ENCODE results near the gene KPNA6.
"Not testable (repeated sequence)": the region's sequence is repeated elsewhere in the genome, so short reads cannot be mapped to it uniquely, and the experiment has no call there.

KPNA6 gene

DNA sequence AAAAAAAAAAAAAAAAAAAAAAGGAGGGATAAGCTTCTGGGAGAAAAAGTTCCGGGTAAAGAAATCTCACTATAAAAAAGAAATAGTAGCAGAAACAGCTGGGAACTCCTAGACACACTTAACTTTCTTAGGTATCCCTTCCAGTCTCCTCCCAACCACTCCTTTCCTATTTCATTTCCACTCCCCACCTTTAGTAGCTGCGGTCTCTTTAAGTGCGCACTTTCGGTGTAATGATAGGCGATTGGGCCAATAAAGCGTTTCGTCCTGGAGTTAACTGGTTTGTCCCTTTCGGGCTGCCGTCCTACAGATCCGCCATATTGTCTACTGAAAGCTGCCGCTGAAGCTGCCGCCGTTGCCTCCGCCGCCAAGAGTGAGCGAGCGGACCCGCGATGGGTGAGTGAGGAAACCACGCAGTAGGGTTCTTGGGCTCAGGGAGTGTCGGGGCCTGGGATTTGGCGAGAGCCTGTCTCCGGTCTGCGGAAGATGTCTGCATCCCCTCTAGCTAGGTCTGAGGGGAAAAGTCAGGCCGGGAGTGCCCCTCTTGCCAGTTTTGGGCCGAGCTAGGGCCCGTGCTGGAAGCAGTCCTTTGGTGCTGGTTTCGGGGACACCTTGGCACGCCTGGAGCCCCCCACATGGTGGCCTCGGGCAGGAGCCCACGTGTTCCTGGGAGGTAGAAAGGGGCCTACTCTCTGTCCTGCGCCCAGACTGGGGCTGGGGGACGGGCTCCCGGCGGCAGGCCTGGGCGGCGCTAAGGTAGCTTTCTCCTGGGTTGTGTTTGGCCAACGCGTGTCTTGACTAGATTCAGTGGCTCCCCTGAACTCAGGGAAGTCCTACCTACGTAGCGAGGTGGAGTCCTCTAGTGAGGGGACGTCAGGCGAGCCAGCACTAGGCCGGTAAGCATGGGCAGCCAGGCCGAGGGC, at the start of gene KPNA6:
KPNA6 (plus strand) TSS at position 315 of the 920 bp plus-strand sequence; CDS start at position 390, 75 bp downstream.
- no peaks in the 10 kb centered on the region for H3K36me3 ChIP-seq (ENCODE audit: insufficient read depth, low read length)

DNA sequence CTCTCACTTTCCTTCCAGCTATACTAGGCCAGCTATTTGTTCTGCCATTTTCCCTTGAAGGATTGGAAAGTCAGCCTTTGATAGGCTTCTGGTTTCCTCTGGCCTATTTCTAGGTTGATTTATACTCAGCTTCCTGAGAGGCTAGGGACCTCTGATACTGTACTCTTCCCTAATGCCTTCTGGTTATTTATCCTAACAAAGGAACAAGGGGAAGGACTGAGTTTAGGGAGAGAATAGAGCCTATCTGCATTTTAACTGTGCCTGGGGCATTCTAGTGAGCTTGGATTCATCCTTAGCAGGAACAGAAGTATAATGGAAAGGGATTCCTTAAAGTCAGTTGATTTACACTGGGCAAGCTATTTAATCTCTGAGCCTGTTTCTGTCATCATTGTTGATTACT, 46.9 kb upstream of the KPNA6 start:
- H3K9ac ChIP-seq (ENCODE audit: insufficient read length) = no peak overlapping the region
- H3K36me3 ChIP-seq (ENCODE audit: insufficient read depth, low read length) = peaks cover 60% of the 10 kb centered on the region
- no peak overlapping the region for H3K4me3 ChIP-seq
- no peak for DNase-seq (ENCODE audit: low read depth, low spot score)
- no peaks in the 10 kb centered on the region for H3K9me3 ChIP-seq (ENCODE audit: low read depth, low read length)
- H3K27ac ChIP-seq = peak overlapping the region; percentile 83
- TF ChIP-seq POLR2AphosphoS5 (IDR thresholded peaks at IDR 0.05; ENCODE audit: borderline replicate concordance, low read depth, low read length) (no peak), EZH2 (IDR thresholded peaks at IDR 0.05) (no peak), FOXP2 (optimal IDR thresholded peaks at IDR 0.05; ENCODE audit: control extremely low read depth, extremely low read length, insufficient read depth) (no peak)

More for the DNA sequence above, at the start of gene KPNA6:
- peak; percentile 87 for TF ChIP-seq POLR2AphosphoS5 (IDR thresholded peaks at IDR 0.05; ENCODE audit: borderline replicate concordance, low read depth, low read length)
- no peak for TF ChIP-seq FOXP2 (optimal IDR thresholded peaks at IDR 0.05; ENCODE audit: control extremely low read depth, extremely low read length, insufficient read depth)
- TF ChIP-seq EZH2 (IDR thresholded peaks at IDR 0.05) = no peak
- DNase-seq (ENCODE audit: low read depth, low spot score) = peak; percentile 92
- peak within 1 kb of the TSS; percentile 66 for H3K27ac ChIP-seq
- H3K4me3 ChIP-seq = peak within 1 kb of the TSS; percentile 88
- no peaks in the 10 kb centered on the region for H3K9me3 ChIP-seq (ENCODE audit: low read depth, low read length)
- H3K9ac ChIP-seq (ENCODE audit: insufficient read length) = peak within 1 kb of the TSS; percentile 95

DNA sequence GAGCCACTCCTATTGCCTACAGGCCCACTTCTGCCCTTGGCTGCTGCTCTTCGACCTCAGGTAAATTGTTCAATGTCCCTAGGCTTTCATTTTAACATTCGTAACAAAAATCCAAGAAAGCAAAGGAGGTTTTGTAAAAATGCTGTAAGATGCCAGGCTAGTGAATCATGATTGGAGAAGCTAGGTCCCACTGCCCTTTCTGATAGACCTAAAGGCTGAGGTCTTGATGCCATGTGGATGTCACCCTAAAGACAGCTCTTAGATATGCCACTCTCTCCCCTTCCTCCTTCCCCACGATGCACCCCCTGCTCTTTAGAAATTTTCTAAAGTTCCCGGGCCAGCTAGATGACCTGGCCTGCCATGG, 45.0 kb upstream of the KPNA6 start:
- Histone ChIP-seq H3K9me3 (ENCODE audit: low read depth, low read length) (no peaks in the 10 kb centered on the region), H3K36me3 (ENCODE audit: insufficient read depth, low read length) (peaks cover 44% of the 10 kb centered on the region), H3K27ac (peak overlapping the region; percentile 87), H3K9ac (ENCODE audit: insufficient read length) (peak overlapping the region; percentile 40), H3K4me3 (peak overlapping the region; percentile 56)
- no peak for TF ChIP-seq FOXP2 (optimal IDR thresholded peaks at IDR 0.05; ENCODE audit: control extremely low read depth, extremely low read length, insufficient read depth)
- TF ChIP-seq EZH2 (IDR thresholded peaks at IDR 0.05) = no peak
- no peak for TF ChIP-seq POLR2AphosphoS5 (IDR thresholded peaks at IDR 0.05; ENCODE audit: borderline replicate concordance, low read depth, low read length)
- DNase-seq (ENCODE audit: low read depth, low spot score) = no peak

DNA sequence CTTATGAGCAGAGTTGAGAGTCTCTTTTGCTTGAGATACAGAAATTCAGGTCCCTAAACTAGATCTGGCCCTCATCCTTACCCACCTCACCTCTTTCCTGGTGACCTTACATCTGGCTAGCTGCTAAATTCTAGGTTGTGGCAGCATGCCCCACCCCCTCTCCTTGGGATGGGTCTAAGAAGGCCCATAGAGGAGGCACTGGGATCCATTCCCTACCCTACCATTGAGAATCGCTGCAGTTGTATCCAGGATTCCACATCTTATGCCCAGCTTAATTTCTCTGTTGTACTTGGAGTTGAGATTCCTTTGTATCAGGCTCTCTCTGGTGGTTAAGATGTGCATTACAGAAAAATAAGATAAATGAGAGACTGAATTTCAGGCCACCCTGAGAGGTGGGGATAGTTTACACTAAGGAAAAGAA, 44.6 kb upstream of the KPNA6 start:
- Histone ChIP-seq H3K9ac (ENCODE audit: insufficient read length) (peak overlapping the region; percentile 40), H3K36me3 (ENCODE audit: insufficient read depth, low read length) (peaks cover 40% of the 10 kb centered on the region), H3K4me3 (no peak overlapping the region), H3K9me3 (ENCODE audit: low read depth, low read length) (no peaks in the 10 kb centered on the region), H3K27ac (peak overlapping the region; percentile 87)
- no peak for DNase-seq (ENCODE audit: low read depth, low spot score)
- TF ChIP-seq FOXP2 (optimal IDR thresholded peaks at IDR 0.05; ENCODE audit: control extremely low read depth, extremely low read length, insufficient read depth) (no peak), EZH2 (IDR thresholded peaks at IDR 0.05) (no peak), POLR2AphosphoS5 (IDR thresholded peaks at IDR 0.05; ENCODE audit: borderline replicate concordance, low read depth, low read length) (no peak; the same call in 1 of the 2 replicates)

DNA sequence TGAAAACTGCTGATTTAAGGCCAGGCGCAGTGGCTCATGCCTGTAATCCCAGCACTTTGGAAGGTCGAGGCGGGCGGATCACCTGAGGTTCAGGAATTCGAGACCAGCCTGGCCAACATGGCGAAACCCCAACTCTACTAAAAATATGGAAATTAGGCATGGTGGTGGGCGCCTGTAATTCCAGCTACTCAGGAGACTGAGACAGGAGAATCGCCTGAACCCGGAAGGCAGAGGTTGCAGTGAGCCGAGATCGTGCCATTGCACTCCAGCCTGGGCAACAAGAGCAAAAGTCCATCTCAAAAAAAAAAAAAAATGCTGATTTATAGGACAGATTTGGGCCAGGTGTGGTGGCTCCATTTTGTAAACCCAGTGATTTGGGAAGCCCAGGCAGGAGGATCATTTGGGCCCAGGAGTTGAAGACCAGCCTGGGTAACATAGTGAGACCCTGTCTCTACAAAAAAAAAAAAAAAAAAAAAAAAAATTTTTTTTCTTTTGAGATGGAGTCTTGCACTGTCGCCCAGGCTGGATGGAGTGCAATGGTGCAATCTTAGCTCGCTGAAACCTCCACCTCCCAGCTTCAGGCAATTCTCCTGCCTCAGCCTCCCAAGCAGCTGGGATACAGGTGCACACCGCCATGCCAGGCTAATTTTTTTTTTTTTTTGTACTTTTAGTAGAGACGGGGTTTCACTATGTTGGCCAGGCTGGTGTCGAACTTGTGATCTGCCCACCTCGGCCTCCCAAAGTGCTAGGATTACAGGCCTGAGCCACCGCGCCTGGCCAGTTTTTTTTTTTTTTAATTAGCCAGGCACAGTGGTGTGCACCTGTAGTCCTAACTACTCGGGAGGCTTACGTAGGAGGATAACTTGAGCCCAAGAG, 42.0 kb upstream of the KPNA6 start:
- DNase-seq (ENCODE audit: low read depth, low spot score); H3K9me3 ChIP-seq (ENCODE audit: low read depth, low read length); H3K9ac ChIP-seq (ENCODE audit: insufficient read length); H3K4me3 ChIP-seq: not testable (repeated sequence)
- Histone ChIP-seq H3K36me3 (ENCODE audit: insufficient read depth, low read length) (peaks cover 14% of the 10 kb centered on the region), H3K27ac (0 out of 2 replicates have a peak overlapping the region, but pooled peaks have one; percentile 49)

DNA sequence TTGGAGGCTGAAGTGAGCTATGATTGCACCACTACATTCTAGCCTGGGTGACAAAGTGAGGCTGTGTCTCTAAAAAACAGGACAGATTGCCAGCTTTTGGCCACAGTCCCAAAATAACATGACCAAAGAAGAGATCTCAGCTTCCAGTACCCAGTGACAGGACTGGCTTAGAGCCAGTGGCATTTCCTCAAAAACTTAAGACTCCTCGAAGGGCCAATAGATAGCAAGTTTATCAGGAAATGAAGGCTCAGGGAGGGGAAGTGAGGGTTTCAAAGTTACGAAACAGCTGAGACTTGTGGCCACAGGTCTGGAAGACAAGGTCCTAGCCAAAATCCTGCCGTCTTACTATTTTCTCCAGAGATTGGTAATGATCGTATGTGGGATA, 41.4 kb upstream of the KPNA6 start:
- no peak overlapping the region for H3K9ac ChIP-seq (ENCODE audit: insufficient read length)
- DNase-seq (ENCODE audit: low read depth, low spot score) = no peak
- H3K36me3 ChIP-seq (ENCODE audit: insufficient read depth, low read length) = peaks cover 8% of the 10 kb centered on the region
- peak overlapping the region; percentile 32; the same call in 1 of the 2 replicates for H3K4me3 ChIP-seq
- H3K27ac ChIP-seq = 0 out of 2 replicates have a peak overlapping the region, but pooled peaks have one; percentile 49
- no peaks in the 10 kb centered on the region for H3K9me3 ChIP-seq (ENCODE audit: low read depth, low read length)
- TF ChIP-seq POLR2AphosphoS5 (IDR thresholded peaks at IDR 0.05; ENCODE audit: borderline replicate concordance, low read depth, low read length) (peak; percentile 63), FOXP2 (optimal IDR thresholded peaks at IDR 0.05; ENCODE audit: control extremely low read depth, extremely low read length, insufficient read depth) (no peak)

DNA sequence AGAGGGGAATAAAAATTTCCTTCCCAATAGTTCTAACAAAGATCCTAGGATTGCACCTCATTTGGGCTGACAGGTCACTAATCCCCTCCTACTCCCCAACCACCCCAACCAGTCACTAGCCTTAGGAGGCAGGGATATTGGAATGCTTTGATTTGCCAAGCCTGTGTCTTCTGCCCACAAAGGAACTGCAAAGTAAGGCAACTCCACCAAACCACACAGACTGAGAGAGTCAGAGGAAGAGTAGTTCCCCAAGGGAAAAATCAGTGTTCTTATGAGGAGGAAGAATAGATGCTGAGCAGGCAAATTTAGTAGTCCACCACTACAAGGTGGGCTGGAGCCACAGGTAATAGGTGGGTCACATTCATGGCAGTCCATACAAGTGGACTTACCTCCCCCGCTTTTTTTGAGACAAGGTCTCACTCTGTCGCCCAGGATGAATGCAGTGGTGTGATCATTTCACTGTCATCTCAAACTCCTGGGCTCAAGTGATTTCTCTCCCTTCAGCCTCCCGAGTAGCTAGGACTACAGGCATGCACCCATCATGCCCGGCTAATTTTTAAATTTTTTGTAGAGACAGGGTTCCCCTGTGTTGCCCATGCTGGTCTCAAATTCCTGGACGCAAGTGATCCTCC, 38.8 kb upstream of the KPNA6 start:
- Histone ChIP-seq H3K4me3 (no peak overlapping the region), H3K36me3 (ENCODE audit: insufficient read depth, low read length) (no peaks in the 10 kb centered on the region), H3K9me3 (ENCODE audit: low read depth, low read length) (no peaks in the 10 kb centered on the region), H3K9ac (ENCODE audit: insufficient read length) (no peak overlapping the region), H3K27ac (no peak overlapping the region)
- TF ChIP-seq FOXP2 (optimal IDR thresholded peaks at IDR 0.05; ENCODE audit: control extremely low read depth, extremely low read length, insufficient read depth) (no peak), POLR2AphosphoS5 (IDR thresholded peaks at IDR 0.05; ENCODE audit: borderline replicate concordance, low read depth, low read length) (no peak), EZH2 (IDR thresholded peaks at IDR 0.05) (no peak)
- DNase-seq (ENCODE audit: low read depth, low spot score) = no peak

Data from SK-N-MC (cell line).